Epithelial cell of proximal tubule (primary cell): ENCODE results near the gene SF3A2. TPM values are rescaled to one million over a fixed set of nuclear protein-coding genes. Genes with fewer than 3 reads are reported as not detected.

ENCODE experiments used
- DNase-seq: peaks from one replicate; pipeline ENCODE4 v3.0.0-alpha.2; 2011; ENCODE audit warnings: low read depth
- H3K4me3 ChIP-seq: 2 replicates; pipeline ENCODE4 v1.5.1; 2011; ENCODE audit warnings: low read depth, mild to moderate bottlenecking, low read length
- total RNA-seq: library from RNA; depleted of rRNA; stranded (reverse); fragments of >200 nt; gene quantifications from 2 replicates; pipeline ENCODE4 v1.2.3, GENCODE V29; 2015
- TF ChIP-seq, protein P1 (sequence below): conservative IDR thresholded peaks from 2 replicates; pipeline ENCODE4 v1.5.1; 2012; ENCODE audit warnings: low read depth, mild to moderate bottlenecking, low read length

Gene SF3A2, protein sequence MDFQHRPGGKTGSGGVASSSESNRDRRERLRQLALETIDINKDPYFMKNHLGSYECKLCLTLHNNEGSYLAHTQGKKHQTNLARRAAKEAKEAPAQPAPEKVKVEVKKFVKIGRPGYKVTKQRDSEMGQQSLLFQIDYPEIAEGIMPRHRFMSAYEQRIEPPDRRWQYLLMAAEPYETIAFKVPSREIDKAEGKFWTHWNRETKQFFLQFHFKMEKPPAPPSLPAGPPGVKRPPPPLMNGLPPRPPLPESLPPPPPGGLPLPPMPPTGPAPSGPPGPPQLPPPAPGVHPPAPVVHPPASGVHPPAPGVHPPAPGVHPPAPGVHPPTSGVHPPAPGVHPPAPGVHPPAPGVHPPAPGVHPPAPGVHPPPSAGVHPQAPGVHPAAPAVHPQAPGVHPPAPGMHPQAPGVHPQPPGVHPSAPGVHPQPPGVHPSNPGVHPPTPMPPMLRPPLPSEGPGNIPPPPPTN
- total RNA-seq = 51.7 and 61.2 TPM in 2 replicates

DNA sequence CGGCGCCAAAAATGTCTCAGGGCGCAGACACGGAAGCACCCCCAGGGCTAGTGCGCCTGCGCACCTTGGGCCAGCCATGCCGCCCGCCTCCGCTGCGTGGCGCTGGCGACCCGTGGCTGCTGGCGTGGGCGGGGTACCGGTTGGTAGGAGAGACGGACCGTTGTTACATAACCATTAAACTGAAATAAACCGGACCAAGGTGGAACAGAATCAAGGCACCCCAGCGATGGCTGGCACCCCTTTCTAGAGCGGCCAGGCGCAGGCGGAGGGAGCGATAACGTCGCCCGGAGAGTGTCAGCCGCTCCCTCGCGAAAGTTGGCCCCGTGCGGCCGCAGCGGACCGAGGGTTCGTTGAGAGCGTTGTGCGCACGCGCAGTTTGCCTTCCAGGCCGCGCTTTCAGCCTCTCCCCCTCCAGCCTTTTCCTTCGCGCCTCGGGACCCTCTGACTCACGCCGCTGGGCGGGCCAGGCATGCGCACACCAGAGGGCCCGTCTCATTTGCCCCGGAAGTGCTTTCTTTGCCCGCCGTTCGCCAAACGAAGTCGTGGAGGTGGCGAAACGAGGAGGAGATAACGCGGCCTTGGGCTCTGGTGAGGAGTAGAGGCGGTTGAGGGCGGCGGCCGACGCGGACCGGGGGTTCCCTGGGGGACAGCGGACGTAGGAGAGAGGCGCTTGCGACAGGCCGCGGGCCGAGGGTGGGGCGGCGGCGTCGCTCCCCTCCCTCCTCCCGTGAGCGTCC lies at the start of gene SF3A2, which contains the start of gene PLEKHJ1:
TSS of gene SF3A2 (plus strand) at position 511 of the 737 bp plus-strand sequence. CDS start 6,595 bp downstream, outside the sequence.
TSS of gene PLEKHJ1 (minus strand) at position 16 of the 737 bp plus-strand sequence. CDS start 81 bp downstream, outside the sequence.
- DNase-seq = peak; percentile 62
- TF ChIP-seq, protein P1, sequence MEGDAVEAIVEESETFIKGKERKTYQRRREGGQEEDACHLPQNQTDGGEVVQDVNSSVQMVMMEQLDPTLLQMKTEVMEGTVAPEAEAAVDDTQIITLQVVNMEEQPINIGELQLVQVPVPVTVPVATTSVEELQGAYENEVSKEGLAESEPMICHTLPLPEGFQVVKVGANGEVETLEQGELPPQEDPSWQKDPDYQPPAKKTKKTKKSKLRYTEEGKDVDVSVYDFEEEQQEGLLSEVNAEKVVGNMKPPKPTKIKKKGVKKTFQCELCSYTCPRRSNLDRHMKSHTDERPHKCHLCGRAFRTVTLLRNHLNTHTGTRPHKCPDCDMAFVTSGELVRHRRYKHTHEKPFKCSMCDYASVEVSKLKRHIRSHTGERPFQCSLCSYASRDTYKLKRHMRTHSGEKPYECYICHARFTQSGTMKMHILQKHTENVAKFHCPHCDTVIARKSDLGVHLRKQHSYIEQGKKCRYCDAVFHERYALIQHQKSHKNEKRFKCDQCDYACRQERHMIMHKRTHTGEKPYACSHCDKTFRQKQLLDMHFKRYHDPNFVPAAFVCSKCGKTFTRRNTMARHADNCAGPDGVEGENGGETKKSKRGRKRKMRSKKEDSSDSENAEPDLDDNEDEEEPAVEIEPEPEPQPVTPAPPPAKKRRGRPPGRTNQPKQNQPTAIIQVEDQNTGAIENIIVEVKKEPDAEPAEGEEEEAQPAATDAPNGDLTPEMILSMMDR = peak; percentile 96

DNA sequence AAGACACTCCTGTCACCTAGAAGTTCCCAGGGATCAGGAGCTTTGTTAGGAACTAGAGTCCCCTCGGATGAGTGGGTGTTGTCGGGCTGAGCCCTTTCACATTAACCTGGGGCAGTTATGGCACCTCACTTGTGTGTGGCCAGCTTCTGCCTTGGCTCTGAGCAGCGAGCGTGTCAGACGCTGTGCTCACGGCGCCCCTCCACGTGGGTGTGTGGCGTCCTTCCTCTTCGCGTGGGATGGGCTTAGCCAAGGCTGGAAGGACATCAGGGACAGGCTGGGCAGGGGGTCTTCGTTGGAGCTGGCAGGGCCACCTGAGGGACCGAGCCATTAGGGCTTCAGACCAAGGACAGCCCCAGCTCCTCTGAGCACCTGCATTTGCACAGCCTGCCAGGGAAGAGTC lies 49.5 kb upstream of the SF3A2 start:
- TF ChIP-seq, protein P1 = no peak
- no peak overlapping the region for H3K4me3 ChIP-seq
- DNase-seq = no peak

More for the DNA sequence above, at the start of gene SF3A2, which contains the start of gene PLEKHJ1:
- H3K4me3 ChIP-seq = peak within 1 kb of the TSS; percentile 94

DNA sequence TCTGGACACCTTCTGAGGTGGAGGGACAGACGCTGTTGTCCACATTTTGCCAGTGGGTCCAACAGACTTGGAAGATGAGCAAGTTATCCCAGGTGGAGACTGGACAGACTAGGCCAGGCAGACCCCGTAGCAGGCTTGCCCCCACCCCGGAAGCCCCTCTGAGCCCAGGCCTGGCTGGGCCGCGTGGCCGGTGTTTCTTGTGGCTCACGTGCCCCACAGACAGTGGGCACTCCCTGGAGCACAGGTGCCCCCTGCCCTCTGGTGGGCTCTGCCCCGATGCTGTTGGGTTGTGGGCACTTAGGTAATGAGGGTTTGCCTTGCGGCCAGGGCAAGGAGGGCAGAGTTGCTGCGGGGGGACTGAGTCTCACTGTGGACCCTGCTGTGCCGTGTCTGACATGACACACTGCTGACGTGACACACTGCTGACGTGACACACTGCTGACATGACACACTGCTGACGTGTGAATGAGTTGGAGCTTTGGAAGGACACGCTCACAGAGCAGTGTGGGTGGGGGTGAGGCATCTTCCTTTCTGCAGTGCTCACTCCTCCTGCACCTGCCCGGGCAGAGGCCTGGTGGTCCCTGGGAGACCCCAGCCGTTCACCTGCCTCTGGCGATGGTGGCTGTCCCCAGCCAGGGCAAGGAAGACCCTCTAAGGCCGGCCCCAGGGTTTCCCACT lies 47.8 kb upstream of the SF3A2 start:
- TF ChIP-seq, protein P1 = no peak
- no peak for DNase-seq
- no peak overlapping the region for H3K4me3 ChIP-seq

DNA sequence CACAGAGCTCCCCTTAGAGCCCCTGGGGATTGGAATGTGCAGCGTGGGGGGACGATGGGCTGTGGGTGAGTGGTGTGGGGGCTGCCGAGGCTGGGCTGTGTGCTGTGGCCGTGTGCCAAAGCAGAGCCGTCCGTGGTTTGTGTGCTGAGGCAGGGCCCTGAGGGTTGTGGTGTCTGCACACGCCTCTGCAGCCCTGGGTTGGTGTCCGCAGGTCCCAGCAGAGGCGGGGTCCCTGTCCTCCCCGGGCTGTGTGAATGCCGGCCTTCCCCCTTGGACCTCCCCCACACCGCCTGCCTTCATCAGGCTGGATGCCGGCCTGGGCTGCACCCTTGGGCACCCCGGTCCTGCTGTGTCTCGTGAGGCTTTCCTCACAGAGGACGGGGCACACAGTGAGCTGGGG lies 46.7 kb upstream of the SF3A2 start:
- no peak overlapping the region for H3K4me3 ChIP-seq
- TF ChIP-seq, protein P1 = no peak
- no peak for DNase-seq

DNA sequence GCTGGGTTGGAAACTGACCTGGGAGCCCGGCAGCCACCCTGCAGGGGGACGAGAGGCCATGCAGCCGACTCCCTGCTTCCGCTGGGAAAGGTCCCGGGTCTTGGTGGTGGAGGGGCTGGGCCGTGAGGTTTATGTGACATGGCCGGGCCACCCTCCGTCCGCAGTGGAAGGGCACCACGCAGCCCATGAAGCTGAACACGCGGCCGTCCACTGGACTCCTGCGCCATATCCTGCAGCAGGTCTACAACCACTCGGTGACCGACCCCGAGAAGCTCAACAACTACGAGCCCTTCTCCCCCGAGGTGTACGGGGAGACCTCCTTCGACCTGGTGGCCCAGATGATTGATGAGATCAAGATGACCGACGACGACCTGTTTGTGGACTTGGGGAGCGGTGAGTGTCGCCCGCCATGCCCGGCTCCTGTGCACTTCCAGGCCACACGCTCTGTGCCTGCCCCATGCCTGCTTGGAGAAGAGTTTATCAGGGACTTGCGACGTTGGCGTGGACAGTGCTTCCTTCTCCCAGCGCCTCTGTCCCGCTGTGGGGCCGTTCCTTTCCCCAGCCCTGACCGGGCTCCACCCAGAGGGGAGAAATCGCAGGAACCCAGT lies 45.7 kb upstream of the SF3A2 start:
- DNase-seq = no peak
- no peak overlapping the region for H3K4me3 ChIP-seq
- TF ChIP-seq, protein P1 = no peak
